HG02642 (cell line): Measurements from ENCODE around the gene GFRA1.

Source experiments
- ATAC-seq: cut with Tn5 transposase; IDR thresholded peaks from one replicate; pipeline ENCODE4 v1.9.1; 2021; ENCODE audit warnings: mild to moderate bottlenecking; ENCODE audit not compliant: unreplicated experiment, poor library complexity

GFRA1 gene

DNA sequence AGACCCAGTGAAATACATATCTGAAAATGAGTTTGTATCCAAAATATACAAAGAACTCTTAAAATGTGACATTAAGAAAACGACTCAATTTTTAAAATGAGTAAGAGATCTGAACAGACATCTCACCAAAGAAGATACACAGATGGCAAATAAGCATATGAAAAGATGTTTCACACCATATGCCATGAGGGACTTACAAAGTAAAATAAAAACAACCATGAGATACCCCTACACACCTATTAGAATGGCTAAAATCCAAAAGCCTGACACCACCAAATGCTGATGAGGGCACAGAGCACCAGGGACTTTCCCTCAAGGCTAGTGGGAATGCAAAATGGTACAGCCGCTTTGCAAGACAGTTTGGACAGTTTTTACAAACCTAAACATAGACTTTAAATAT lies 27.9 kb downstream of the GFRA1 start:
- no peak for ATAC-seq

DNA sequence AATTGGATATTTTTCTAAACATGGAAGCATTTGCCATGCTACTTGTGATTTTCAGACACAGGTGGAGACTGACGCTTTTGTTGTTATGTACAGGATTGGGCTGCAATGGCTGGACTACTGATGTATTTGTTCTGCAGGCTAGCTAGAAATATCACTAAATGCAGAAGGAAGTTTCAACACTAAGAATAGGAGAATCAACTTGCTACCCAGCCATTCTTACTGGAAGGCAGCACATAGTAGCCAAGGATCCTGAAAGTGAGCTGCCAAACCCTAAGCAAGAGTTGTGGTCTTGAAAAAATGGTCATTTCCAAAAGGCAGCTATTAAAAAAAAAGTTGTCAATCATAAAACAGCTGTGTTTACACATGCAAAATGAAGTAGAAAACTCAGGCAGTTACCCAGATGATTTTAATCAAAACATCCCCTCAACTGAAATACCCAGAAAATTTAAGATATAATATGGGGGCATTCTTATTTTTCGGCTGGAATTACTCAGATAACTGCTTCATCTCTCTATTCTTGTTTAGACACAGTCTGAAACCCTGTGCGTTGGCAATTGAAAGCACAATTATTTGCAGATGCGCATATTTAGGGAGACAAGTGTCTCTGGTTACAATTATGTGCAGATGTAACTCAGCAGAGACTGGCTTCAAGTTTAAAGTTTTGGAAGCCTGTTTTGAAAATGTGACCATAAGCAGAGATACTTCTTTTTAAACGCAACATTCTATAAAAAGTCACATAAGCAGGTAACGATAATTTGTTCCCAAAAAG lies 31.2 kb downstream of the GFRA1 start:
- no peak for ATAC-seq

GRCh38 chr10:116241085-116241484 lies 31.9 kb downstream of the GFRA1 start:
- ATAC-seq: no peak

DNA sequence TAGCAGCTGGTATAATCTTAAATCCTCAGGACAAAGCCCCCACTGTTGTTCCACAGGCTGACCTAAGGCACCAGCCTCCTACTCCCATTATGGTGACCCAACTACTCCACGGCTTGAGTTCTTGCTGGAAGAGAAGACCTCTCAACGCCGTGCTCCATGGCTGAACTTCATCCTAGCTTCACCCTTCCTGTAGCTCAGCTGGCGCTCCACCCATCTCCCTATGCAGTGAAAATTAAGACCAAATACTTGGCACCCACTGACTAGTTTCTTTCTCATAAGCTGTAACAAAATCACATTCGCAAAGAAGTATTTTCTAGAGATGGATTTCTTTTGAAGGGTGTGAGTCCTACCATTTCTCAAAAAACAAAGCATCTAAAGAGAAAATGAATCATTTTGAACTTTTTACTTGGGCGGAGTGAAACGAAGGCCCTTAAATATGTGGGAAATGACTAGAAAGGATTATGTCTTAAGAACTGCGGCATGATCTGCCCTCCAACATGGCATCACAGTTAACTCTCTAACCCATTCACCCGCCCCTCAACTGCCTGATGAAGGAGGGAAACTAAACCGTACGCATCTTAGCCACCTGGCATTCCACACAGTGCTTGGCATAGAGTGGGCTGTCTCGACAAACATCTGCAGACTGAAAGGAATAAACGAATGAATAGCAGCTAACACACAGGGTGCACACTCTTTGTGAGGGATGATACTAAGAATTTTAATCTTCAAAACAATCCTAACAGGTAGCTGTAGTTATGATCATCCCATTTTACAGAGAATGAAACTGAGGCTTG lies 32.7 kb downstream of the GFRA1 start:
- ATAC-seq: no peak

DNA sequence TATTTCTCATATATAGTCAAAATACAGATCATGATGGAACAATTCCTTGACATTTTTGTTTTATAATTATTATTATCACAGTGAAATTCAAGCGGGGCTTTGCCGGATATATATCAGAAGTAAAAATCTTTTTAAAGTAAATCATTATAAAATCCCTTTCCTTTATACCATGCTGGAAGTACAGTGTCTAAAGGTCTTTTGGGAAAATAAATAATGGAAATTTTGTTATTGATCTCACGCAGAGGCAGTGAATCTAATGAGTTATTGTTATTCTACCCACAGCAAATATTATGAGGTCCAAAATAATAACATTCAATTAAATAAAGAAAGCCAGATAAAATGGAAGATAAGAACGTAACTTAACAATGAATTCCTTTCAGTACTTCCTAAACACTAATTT lies 33.8 kb downstream of the GFRA1 start:
- ATAC-seq: no peak

DNA sequence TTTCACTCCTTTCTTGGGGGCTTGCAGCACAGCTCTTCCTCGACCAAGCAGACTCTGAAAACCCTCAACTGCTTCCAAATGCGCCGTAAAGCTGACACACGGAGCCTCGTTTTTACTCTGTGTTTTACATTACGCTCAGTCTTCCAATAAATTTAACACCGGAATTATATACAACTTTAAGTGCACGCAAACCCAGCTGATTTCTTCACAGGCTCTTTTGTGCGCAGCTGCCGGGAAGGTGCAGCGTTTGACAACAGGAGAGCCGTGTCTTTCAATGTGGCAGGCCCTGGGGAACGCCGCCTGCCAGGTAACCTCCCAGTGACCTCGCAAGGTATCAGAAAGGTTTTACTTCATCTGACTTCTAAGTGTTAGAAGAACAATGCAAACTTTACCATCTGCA lies 35.0 kb downstream of the GFRA1 start:
- ATAC-seq: no peak

- ATAC-seq: no peak
These were observed 35.7 kb downstream of the GFRA1 start for GRCh38 chr10:116237260-116237659.

DNA sequence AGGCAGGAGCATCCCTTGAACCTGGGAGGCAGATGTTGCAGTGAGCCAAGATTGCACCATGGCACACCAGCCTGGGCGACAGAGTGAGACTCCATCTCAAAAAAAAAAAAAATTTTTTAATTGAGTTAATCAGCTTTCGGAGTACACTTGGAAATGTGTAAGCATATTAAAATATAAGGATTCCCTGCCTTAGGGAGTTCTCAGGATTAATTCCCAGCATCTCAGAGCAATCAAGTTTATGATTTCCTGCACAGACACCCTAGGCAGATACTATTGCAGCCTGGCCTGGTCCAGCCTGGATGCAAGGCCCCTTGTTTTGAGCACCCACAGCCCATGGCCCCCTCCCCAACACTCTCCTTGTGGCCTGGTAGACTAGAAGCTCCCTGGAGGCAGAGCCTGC lies 39.8 kb downstream of the GFRA1 start:
- ATAC-seq: no peak

DNA sequence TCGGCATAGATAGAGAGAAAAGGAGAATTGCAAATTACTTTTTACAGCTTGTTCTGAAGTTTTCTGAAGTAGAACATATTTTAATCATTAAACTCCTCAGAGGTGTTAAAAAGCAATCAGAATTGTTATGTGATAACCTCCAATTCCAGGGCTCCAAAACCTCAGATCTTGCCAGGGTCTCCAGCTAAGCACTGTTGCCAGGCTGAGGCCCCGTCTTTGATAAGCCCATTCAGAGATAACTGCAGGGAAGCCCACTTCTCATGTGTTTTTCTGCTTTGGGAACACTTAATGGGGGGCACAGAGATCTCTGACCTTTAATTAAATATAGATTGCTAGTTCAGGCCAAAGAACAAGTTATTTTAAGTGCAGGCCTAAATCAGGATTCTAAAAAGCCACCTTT lies 40.4 kb downstream of the GFRA1 start:
- ATAC-seq: no peak

GRCh38 chr10:116226766-116227165 lies 46.2 kb downstream of the GFRA1 start:
- ATAC-seq: no peak

DNA sequence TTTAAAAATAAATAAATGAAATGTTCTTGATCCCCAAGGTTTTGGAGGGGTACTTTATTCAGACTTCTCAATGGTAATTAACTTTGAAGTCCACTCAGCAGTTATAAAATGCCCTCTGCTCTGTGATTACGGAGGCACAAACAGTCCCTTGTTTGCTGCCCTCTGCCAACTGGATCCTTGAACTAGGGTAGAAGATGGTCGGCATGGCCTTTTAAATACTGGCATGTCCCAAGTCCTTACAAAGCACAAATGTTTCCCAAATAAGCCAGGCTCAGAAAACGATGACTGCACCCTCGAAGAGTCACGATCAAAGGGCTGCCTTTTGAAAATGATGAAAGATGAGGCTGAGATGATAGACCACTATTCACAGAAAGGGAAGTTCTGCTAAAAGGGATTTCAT lies 47.0 kb downstream of the GFRA1 start:
- no peak for ATAC-seq

DNA sequence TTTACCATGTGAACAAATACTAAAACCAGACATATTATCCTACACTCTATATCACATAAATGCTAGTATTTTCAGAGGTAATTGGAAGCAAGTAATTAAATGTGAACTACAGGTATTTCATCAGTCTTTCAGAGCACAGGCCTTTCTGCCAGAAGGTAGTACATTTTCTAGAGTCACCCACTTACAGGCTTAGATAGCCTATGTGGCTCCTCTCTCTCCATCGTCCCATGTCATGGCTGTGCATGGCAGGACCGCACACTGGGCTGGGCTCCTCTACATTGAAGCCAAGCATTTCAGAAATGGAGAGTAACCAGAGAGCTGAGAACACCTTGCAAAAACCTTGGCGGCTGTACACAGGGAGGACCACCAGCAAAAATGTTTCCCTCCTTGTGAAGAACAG lies 49.7 kb downstream of the GFRA1 start:
- no peak for ATAC-seq

GRCh38 chr10:116221053-116221452 lies 52.0 kb downstream of the GFRA1 start:
- ATAC-seq: no peak

DNA sequence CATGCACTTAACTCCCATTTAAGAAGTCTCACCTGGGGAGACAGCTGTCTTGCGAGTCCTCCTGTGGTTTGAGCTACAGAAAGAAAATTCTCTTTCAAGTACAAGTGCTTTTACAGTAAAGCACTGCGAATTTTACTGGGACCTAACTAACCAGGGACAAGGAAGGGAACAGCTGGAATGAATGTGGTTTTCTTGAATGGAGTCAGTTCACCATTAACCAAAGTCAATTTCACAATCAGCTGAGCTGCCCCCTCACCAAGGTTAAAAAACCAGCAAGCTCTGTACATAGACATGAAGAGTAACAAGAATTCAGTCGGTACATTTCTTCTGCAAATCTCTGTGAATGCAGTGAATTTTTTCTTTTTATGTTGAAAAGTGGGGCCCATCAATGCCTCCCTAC lies 56.3 kb downstream of the GFRA1 start:
- no peak for ATAC-seq

GRCh38 chr10:116215651-116216050 lies 57.4 kb downstream of the GFRA1 start:
- no peak for ATAC-seq

- ATAC-seq: no peak
These were observed 61.3 kb downstream of the GFRA1 start for GRCh38 chr10:116211682-116212081.

GRCh38 chr10:116210588-116211346 lies 62.2 kb downstream of the GFRA1 start:
- no peak for ATAC-seq

- ATAC-seq: no peak
These were observed 63.2 kb downstream of the GFRA1 start for GRCh38 chr10:116209781-116210180.

GRCh38 chr10:116208956-116209567 lies 63.9 kb downstream of the GFRA1 start:
- ATAC-seq: no peak

- ATAC-seq: no peak
These were observed 65.3 kb downstream of the GFRA1 start for GRCh38 chr10:116207690-116208089.

GRCh38 chr10:116203661-116204060 lies 69.3 kb downstream of the GFRA1 start:
- no peak for ATAC-seq
